ENCODE measurements around the gene CDH13. TPM values are rescaled to one million over a fixed set of nuclear protein-coding genes. Genes with fewer than 3 reads are reported as not detected.

The CDH13 gene
- total and polyA plus RNA-seq, 2 of the 8 experiments (the other 6 are each of a cell fraction or from before 2014, with no cell fraction given): 2.3 to 2.4 TPM

GRCh38 chr16:83245061-83245460 lies 618.3 kb downstream of the CDH13 start:
- FAIRE-seq: no peak
- 82% methylated on average over 1 of the region's 1 CpG; no CpG with 5 or more reads in 1 of the 2 experiments for WGBS, 2 experiments (ENCODE audit: extremely low coverage in 1 of 2, insufficient coverage in 1 of 2, insufficient read length in 1 of 2, insufficient replicate concordance in 2 of 2, low coverage in 1 of 2, low lambda C conversion rate in 2 of 2, missing lambda C conversion rate in 1 of 2)
- CTCF ChIA-PET (ENCODE audit: partially characterized antibody): interaction anchor here (0.6 to 1.3 kb wide), 3 partner anchors 12 to 111 kb away, joined by 4 read pairs; no protein-coding TSS in a partner anchor
- TF ChIP-seq NANOG (IDR thresholded peaks at IDR 0.05; ENCODE audit: insufficient read depth, low read depth, low read length, poor library complexity, severe bottlenecking) (no peak), SUZ12 (IDR thresholded peaks at IDR 0.05; ENCODE audit: low read length) (no peak), ATF2 (IDR thresholded peaks at IDR 0.05; ENCODE audit: low read length) (no peak), SRF (IDR thresholded peaks at IDR 0.05; ENCODE audit: low read depth, low read length) (no peak), KDM4A (IDR thresholded peaks at IDR 0.05; ENCODE audit: low read depth, low read length, severe bottlenecking) (no peak), TBP (IDR thresholded peaks at IDR 0.05; ENCODE audit: low read depth, low read length) (no peak), GTF2F1 (IDR thresholded peaks at IDR 0.05; ENCODE audit: borderline replicate concordance, low read depth, low read length) (no peak), ASH2L (IDR thresholded peaks at IDR 0.05; ENCODE audit: low read length) (no peak)

More at GRCh38 chr16:83245061-83245460, 618.3 kb downstream of the CDH13 start:
- H3K23ac ChIP-seq (ENCODE audit: insufficient read length): no peak overlapping the region
- H2AK5ac ChIP-seq (ENCODE audit: low read depth, low read length): no peak overlapping the region
- no peak overlapping the region for H2BK15ac ChIP-seq (ENCODE audit: low read length)
- no peaks in the 10 kb centered on the region for H3K79me1 ChIP-seq (ENCODE audit: low read depth, low read length)
- no peak overlapping the region for H4K5ac ChIP-seq (ENCODE audit: insufficient read length, low read depth, low read length)
- no peak overlapping the region for H2AFZ ChIP-seq (ENCODE audit: low read length)
- no peak overlapping the region for H4K8ac ChIP-seq (ENCODE audit: extremely low read depth, insufficient read depth, low read length)
- H3K9me3 ChIP-seq (ENCODE audit: insufficient read depth in 2 of 2, low read depth in 1 of 2, low read length in 1 of 2): no peaks in the 10 kb centered on the region
- no peak overlapping the region for H3K4me2 ChIP-seq (ENCODE audit: insufficient read depth in 1 of 2, low read depth in 2 of 2, low read length in 2 of 2)
- H3K9ac ChIP-seq (replicated peaks in 1 of 4; ENCODE audit: extremely low read depth in 1 of 4, low read depth in 3 of 4, low read length in 3 of 4): no peak overlapping the region
- no peaks in the 10 kb centered on the region for H3K23me2 ChIP-seq (ENCODE audit: low read depth, low read length)
- H3K4ac ChIP-seq (replicated peaks; ENCODE audit: insufficient read length, low read depth, low read length): no peak overlapping the region
- H2BK5ac ChIP-seq (ENCODE audit: low read depth, low read length): no peak overlapping the region
- H3K4me1 ChIP-seq (replicated peaks in 1 of 4; ENCODE audit: control insufficient read depth in 3 of 4, insufficient read depth in 4 of 4, low read length in 3 of 4): peaks cover 0 to 6% (median 4%) of the 10 kb centered on the region in 4 experiments; a peak in 3 of 7 replicates
- no peak overlapping the region for H3K14ac ChIP-seq (ENCODE audit: insufficient read length)
- peaks cover 0 to 1% of the 10 kb centered on the region in 2 experiments for H4K20me1 ChIP-seq (replicated peaks in 1 of 2; ENCODE audit: control insufficient read depth in 1 of 2, insufficient read depth in 2 of 2, low read length in 2 of 2)
- H3K27me3 ChIP-seq (replicated peaks in 1 of 4; ENCODE audit: control insufficient read depth in 3 of 4, extremely low read depth in 1 of 4, insufficient read depth in 3 of 4, low read length in 3 of 4): no peaks in the 10 kb centered on the region
- H2BK12ac ChIP-seq (ENCODE audit: low read depth, low read length): no peak overlapping the region
- H3K18ac ChIP-seq (ENCODE audit: extremely low read depth, low read length): no peak overlapping the region
- DNase-seq (ENCODE audit: low read depth in 1 of 2, low spot score in 2 of 2): no peak
- H3K27ac ChIP-seq (ENCODE audit: low read depth, low read length): no peak overlapping the region
- POLR2A ChIA-PET (ENCODE audit: partially characterized antibody): interaction anchor here (1.3 kb wide), 1 partner anchor 11 kb away, joined by 3 read pairs; no protein-coding TSS in a partner anchor
- H4K91ac ChIP-seq (replicated peaks; ENCODE audit: insufficient read length, low read length): no peak overlapping the region
- H2BK20ac ChIP-seq (ENCODE audit: low read length): no peak overlapping the region
- H3K56ac ChIP-seq (replicated peaks; ENCODE audit: insufficient read length, low read depth, low read length): no peak overlapping the region
- H3K4me3 ChIP-seq (ENCODE audit: extremely low read depth in 1 of 4, insufficient read depth in 2 of 4, low read depth in 3 of 4, low read length in 4 of 4): no peak overlapping the region
- no peaks in the 10 kb centered on the region for H3K36me3 ChIP-seq (ENCODE audit: control insufficient read depth in 2 of 4, insufficient read depth in 4 of 4, low read length in 3 of 4)
- no peaks in the 10 kb centered on the region for H3K79me2 ChIP-seq (ENCODE audit: control insufficient read depth in 1 of 2, insufficient read depth in 2 of 2, low read length in 2 of 2)
- no peak overlapping the region for H2BK120ac ChIP-seq (replicated peaks; ENCODE audit: low read depth, low read length)
